Measurements from ENCODE around the gene SLC30A2. TPM values are rescaled to one million over a fixed set of nuclear protein-coding genes. Genes with fewer than 3 reads are reported as not detected.

Gene SLC30A2
- total and polyA plus RNA-seq, 8 donors = 0.30 to 2.0 (median 0.46) TPM; not detected in 5

GRCh38 chr1:26029864-26030481, 15.9 kb downstream of the SLC30A2 start:
- no peak overlapping the region for H3K4me3 ChIP-seq
- no peaks in the 10 kb centered on the region for H3K9me3 ChIP-seq
- H3K36me3 ChIP-seq = no peaks in the 10 kb centered on the region
- peaks cover 5 to 6% (median 5%) of the 10 kb centered on the region in 4 donors for H3K4me1 ChIP-seq
- DNase-seq = no peak
- no peak for TF ChIP-seq EP300 (IDR thresholded peaks at IDR 0.05)
- no peak for TF ChIP-seq POLR2AphosphoS5 (IDR thresholded peaks at IDR 0.05)
- TF ChIP-seq POLR2A (IDR thresholded peaks at IDR 0.05) = no peak
- TF ChIP-seq CTCF (IDR thresholded peaks at IDR 0.05) = no peak
- intact Hi-C loops (cut with DNase I; ENCODE audit: low total_unique reads) = loop anchor here (10.0 kb wide), 1 partner anchor 115 kb away; no protein-coding TSS in a partner anchor
- peaks cover 0 to 15% (median 4%) of the 10 kb centered on the region in 3 donors for H3K27me3 ChIP-seq
- 66 to 79% (median 74%) methylated on average over 7 of the region's 7 CpGs for WGBS, 5 donors
- H3K27ac ChIP-seq = no peak overlapping the region

DNA sequence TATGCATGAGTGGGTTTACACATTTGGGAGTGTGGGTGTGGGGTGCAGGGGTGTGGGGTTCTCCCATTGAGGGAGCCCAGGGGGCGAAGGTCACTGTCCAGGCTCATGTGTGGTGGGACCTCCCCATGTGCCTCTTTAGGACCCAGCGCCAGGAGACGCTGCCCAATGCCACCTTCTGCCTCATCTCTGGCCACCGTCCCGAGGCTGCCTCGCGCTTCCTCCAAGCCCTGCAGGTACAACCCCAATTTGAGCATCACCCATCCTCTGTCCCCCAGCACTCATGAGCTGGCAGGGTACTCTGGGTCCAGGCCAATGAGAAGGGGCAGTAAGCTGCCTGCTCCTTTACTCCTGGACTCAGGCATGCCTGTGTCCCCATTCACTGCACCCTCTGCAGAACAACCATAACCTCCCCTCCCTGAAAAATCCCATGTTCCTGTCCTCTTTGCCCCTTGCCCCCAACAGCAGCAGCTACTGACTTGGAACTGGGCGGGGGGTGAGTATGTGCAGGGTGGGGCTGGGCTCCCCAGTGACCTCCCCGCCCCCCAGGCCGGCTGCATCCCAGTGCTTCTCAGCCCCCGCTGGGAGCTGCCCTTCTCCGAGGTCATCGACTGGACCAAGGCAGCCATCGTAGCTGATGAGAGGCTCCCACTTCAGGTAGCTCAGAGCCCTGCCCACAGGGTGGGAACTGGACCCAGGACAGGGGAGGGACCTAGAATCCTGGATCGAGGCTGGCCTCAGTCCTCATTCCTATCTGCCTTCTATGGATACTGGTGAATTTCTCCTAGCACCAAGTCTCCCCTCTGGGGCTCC, 16.7 kb downstream of the SLC30A2 start:
- 66 to 84% (median 69%) methylated on average over 8 to 15 of the region's 15 CpGs for WGBS, 5 donors
- no peaks in the 10 kb centered on the region for H3K9me3 ChIP-seq
- peaks cover 0 to 4% (median 0%) of the 10 kb centered on the region in 4 donors for H3K4me1 ChIP-seq
- no peak overlapping the region for H3K27ac ChIP-seq
- H3K27me3 ChIP-seq = peaks cover 0 to 9% (median 0%) of the 10 kb centered on the region in 3 donors
- H3K4me3 ChIP-seq = no peak overlapping the region
- no peak for DNase-seq
- H3K36me3 ChIP-seq = no peaks in the 10 kb centered on the region
- intact Hi-C loops (cut with DNase I; ENCODE audit: low total_unique reads) = no loop called here
- TF ChIP-seq CTCF (IDR thresholded peaks at IDR 0.05) (no peak), POLR2A (IDR thresholded peaks at IDR 0.05) (no peak), EP300 (IDR thresholded peaks at IDR 0.05) (no peak), POLR2AphosphoS5 (IDR thresholded peaks at IDR 0.05) (no peak)

GRCh38 chr1:26028490-26028980, 17.4 kb downstream of the SLC30A2 start:
- no peak overlapping the region for H3K4me3 ChIP-seq
- H3K27me3 ChIP-seq = peaks cover 0 to 6% (median 0%) of the 10 kb centered on the region in 3 donors
- 67 to 78% (median 73%) methylated on average over 7 to 8 of the region's 8 CpGs for WGBS, 5 donors
- intact Hi-C loops (cut with DNase I; ENCODE audit: low total_unique reads) = no loop called here
- no peak overlapping the region for H3K27ac ChIP-seq
- H3K4me1 ChIP-seq = peaks cover 0 to 4% (median 0%) of the 10 kb centered on the region in 4 donors
- TF ChIP-seq POLR2A (IDR thresholded peaks at IDR 0.05) (no peak), CTCF (IDR thresholded peaks at IDR 0.05) (no peak), EP300 (IDR thresholded peaks at IDR 0.05) (no peak), POLR2AphosphoS5 (IDR thresholded peaks at IDR 0.05) (no peak)
- DNase-seq = no peak
- no peaks in the 10 kb centered on the region for H3K36me3 ChIP-seq
- H3K9me3 ChIP-seq = no peaks in the 10 kb centered on the region

- TF ChIP-seq POLR2A (IDR thresholded peaks at IDR 0.05) (no peak), POLR2AphosphoS5 (IDR thresholded peaks at IDR 0.05) (no peak), EP300 (IDR thresholded peaks at IDR 0.05) (no peak), CTCF (IDR thresholded peaks at IDR 0.05) (no peak)
- H3K9me3 ChIP-seq = no peaks in the 10 kb centered on the region
- intact Hi-C loops (cut with DNase I; ENCODE audit: low total_unique reads) = no loop called here
- no peak overlapping the region for H3K27ac ChIP-seq
- H3K36me3 ChIP-seq = no peaks in the 10 kb centered on the region
- no peak overlapping the region for H3K4me3 ChIP-seq
- peaks cover 0 to 4% (median 0%) of the 10 kb centered on the region in 4 donors for H3K4me1 ChIP-seq
- 30 to 50% (median 40%) methylated on average over 3 of the region's 3 CpGs for WGBS, 5 donors
- peaks cover 0 to 6% (median 0%) of the 10 kb centered on the region in 3 donors for H3K27me3 ChIP-seq
- no peak for DNase-seq
These were observed 18.0 kb downstream of the SLC30A2 start for GRCh38 chr1:26027716-26028489.
